ENCODE measurements around the gene MUC4. TPM values are rescaled to one million over a fixed set of nuclear protein-coding genes. Genes with fewer than 3 reads are reported as not detected.
A peak's percentile ranks its signal among the peaks of the same experiment; 100 is the strongest.

The MUC4 gene, protein sequence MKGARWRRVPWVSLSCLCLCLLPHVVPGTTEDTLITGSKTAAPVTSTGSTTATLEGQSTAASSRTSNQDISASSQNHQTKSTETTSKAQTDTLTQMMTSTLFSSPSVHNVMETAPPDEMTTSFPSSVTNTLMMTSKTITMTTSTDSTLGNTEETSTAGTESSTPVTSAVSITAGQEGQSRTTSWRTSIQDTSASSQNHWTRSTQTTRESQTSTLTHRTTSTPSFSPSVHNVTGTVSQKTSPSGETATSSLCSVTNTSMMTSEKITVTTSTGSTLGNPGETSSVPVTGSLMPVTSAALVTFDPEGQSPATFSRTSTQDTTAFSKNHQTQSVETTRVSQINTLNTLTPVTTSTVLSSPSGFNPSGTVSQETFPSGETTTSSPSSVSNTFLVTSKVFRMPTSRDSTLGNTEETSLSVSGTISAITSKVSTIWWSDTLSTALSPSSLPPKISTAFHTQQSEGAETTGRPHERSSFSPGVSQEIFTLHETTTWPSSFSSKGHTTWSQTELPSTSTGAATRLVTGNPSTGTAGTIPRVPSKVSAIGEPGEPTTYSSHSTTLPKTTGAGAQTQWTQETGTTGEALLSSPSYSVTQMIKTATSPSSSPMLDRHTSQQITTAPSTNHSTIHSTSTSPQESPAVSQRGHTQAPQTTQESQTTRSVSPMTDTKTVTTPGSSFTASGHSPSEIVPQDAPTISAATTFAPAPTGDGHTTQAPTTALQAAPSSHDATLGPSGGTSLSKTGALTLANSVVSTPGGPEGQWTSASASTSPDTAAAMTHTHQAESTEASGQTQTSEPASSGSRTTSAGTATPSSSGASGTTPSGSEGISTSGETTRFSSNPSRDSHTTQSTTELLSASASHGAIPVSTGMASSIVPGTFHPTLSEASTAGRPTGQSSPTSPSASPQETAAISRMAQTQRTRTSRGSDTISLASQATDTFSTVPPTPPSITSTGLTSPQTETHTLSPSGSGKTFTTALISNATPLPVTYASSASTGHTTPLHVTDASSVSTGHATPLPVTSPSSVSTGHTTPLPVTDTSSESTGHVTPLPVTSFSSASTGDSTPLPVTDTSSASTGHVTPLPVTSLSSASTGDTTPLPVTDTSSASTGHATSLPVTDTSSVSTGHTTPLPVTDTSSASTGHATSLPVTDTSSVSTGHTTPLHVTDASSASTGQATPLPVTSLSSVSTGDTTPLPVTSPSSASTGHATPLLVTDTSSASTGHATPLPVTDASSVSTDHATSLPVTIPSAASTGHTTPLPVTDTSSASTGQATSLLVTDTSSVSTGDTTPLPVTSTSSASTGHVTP (N-terminal part only)
- polyA plus RNA-seq (2012; ENCODE audit: missing spikeins), result 2.5 TPM

DNA sequence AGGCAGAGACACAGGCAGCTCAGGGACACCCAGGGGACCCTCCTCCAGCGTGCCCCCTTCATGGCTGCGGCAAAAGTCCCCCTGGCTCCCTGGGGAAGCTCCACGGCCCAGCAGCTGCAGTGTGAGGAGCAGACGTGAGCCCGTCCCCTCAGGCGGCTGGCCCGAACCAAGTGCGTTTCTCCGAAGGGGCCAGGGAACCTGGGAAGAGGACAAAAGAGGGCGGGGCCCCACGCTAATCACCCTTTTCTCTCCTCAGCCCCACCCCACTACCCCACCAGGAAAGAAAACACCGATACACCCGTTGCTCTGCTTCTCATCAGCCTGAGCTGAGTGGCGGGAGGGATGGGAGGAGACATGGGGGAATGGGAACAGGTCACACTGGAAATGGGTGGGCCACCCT lies at the start of gene MUC4:
Gene MUC4 (minus strand): TSS at position 174 of the 400 bp plus-strand sequence. CDS start 112 bp downstream, at position 62.
- no peak for DNase-seq (ENCODE audit: insufficient read length)
- no peak for TF ChIP-seq POLR2A (IDR thresholded peaks at IDR 0.05; ENCODE audit: low read depth, low read length)
- TF ChIP-seq POLR2AphosphoS5 (IDR thresholded peaks at IDR 0.05; ENCODE audit: low read depth, low read length), result no peak
- TF ChIP-seq TAF1 (IDR thresholded peaks at IDR 0.05; ENCODE audit: borderline replicate concordance, low read depth, low read length), result no peak
- no peak for FAIRE-seq

DNA sequence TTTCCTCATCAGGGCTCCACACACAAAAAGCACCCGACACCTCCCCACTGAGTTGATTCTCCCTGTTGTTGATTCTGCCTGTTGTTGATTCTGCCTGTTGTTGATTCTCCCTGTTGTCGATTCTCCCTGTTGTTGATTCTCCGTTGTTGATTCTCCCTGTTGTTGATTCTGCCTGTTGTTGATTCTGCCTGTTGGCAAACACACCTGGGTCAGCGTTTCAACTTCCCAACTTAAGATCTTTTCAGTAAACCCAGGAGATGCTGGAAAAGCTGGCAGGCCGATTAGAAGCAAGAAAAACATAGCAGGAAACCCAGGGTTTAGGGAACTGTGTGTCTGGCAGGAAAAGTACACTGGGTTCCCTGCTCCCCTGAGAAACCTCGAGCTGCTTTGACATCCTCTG lies 48.7 kb upstream of the MUC4 start:
- TF ChIP-seq TAF1 (IDR thresholded peaks at IDR 0.05; ENCODE audit: borderline replicate concordance, low read depth, low read length), result no peak
- TF ChIP-seq POLR2A (IDR thresholded peaks at IDR 0.05; ENCODE audit: low read depth, low read length), result no peak
- no peak for TF ChIP-seq POLR2AphosphoS5 (IDR thresholded peaks at IDR 0.05; ENCODE audit: low read depth, low read length)
- DNase-seq (ENCODE audit: insufficient read length) (no peak), FAIRE-seq (no peak)

DNA sequence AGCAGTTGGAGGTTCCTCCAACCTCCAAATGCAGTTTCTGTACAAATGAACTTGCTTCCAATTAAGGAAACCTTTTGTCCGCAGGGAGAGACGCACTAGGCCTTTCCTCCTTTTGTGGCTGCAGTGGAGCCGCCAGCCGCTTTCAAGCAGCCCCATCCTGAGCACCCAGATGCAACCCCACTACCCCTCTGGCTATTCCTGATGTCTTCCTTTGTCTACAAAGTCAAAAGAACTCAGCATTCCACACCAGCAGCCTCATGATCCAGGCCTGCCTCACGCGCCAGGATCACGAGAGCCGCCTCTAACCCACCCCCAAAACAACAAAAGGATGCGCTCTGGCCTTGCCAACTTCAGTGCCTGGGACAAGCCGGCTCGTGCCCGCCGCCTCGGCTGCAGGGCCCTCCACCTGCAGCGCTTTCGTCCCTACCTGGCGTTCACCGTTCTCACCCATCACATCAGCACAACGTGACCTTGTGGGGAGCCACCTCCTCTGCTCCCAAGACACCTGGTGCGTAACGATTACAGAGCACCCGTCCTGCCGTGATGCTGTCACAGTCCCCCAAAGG lies 48.2 kb upstream of the MUC4 start:
- TF ChIP-seq TAF1 (IDR thresholded peaks at IDR 0.05; ENCODE audit: borderline replicate concordance, low read depth, low read length) (no peak), POLR2A (IDR thresholded peaks at IDR 0.05; ENCODE audit: low read depth, low read length) (no peak), POLR2AphosphoS5 (IDR thresholded peaks at IDR 0.05; ENCODE audit: low read depth, low read length) (no peak)
- DNase-seq (ENCODE audit: insufficient read length) (no peak), FAIRE-seq (no peak)

DNA sequence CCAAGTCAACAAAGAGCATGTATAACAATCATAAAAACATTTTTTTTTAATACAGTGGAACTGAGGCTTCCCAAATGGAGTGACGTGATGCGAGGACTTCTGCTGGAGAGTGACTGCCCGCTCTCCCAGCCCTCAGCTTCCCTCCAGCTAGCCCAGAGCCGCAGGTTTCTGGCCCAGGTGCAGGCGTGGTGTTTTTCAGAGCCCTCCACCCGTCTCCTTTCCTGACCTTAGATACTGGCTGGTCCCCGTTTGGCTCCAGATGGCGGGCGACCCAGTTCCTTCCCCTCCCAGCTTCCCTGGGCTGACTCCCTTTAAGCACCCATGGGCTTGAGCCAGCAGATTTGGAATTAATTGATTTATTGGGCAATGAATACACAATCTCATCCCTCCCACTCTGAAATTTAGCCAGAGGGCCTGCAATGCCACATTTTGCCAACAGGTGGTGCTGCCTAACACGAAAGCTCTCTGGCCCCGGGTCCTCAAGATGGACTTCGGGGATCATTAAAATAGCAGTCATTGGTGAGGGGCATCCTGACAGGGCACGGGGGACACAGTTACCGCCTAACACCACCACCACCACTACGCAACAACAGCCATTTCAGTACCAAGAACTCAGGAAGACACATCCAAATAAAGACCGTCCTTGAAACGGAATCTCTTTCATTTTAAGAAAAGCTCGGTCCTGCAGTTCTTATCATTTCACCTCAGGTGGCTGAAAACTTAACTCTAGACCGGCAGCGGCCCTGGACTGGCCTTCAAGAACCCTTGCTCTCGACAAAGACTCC lies 47.5 kb upstream of the MUC4 start:
- DNase-seq (ENCODE audit: insufficient read length) (peak; percentile 73), FAIRE-seq (no peak)
- TF ChIP-seq TAF1 (IDR thresholded peaks at IDR 0.05; ENCODE audit: borderline replicate concordance, low read depth, low read length) (no peak), POLR2AphosphoS5 (IDR thresholded peaks at IDR 0.05; ENCODE audit: low read depth, low read length) (no peak)

DNA sequence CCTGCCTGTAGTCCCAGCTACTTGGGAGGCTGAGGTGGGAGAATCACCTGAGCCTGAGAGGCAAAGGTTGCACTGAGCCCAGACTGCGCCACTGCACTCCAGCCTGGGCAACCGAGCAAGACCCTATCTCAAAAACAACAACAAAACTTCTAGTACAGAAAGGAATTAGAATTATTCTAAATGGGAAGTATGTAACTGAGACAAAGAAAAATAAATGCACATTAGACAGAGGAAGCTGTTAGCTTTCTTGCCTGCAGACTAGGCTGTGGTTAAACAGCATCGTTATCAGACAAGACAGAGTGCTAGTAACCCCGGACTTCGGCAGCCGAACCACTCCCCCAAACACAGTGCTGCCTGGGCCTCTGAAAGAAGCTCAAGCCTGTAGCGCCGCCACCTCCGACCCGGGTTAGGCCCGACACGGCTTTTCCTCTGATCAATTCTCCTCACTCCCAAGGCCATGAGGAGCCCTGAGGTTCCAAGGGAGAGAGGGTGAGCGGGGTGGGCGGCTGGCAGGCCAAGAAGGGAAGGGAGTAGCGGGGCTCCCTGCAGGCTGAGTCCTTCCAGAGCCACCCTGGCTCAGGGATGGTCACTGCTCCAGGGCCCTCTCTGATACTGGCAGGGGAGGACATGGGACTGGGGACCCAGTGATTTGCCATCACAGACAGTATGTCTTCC lies 44.8 kb upstream of the MUC4 start:
- TF ChIP-seq TAF1 (IDR thresholded peaks at IDR 0.05; ENCODE audit: borderline replicate concordance, low read depth, low read length), result no peak
- no peak for TF ChIP-seq POLR2AphosphoS5 (IDR thresholded peaks at IDR 0.05; ENCODE audit: low read depth, low read length)
- TF ChIP-seq POLR2A (IDR thresholded peaks at IDR 0.05; ENCODE audit: low read depth, low read length), result no peak
- DNase-seq (ENCODE audit: insufficient read length), result no peak
- no peak for FAIRE-seq

DNA sequence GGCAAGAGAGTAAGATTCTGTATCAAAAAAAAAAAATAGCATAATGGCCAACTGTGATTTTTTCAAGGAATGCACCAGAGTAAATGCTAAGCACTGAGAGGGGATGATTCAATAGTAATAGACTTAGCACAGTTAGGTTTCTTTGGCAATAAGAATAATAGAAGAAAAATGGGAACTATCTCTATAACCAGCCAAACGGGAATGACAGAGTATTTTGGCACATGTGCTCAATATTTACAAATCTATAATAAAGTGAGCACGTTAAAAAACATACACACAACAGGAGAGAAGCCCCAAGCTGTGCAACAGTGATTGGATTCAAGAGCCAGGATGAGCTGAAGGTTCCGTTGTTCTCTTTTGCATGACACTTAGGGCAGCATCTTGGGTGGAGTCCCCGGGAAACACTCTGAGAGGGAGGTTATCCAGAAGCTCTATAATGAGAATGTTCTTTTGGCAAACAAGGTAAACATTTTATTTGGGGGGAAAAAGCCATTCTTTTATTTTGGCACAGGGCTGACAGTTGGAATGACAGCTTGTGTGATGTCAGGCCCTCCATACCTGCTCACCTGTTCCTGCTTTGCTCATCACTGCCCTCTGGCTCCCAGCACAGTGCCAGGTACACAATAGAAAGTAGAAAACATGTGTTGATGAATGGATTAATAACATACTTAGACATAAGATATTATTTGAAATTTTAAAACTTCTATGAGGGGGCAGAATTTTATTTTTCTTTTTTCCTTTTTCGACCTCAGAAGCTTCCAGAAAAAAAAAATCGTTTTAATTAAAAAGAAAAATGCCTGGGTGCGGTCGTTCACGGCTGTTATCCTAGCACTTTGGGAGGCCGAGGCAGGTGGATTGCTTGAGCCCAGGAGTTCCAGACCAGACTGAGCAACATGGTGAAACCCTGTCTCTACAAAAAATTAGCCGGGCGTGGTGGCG lies 44.0 kb upstream of the MUC4 start:
- FAIRE-seq, result no peak
- TF ChIP-seq TAF1 (IDR thresholded peaks at IDR 0.05; ENCODE audit: borderline replicate concordance, low read depth, low read length), result no peak
- TF ChIP-seq POLR2AphosphoS5 (IDR thresholded peaks at IDR 0.05; ENCODE audit: low read depth, low read length), result no peak
- no peak for TF ChIP-seq POLR2A (IDR thresholded peaks at IDR 0.05; ENCODE audit: low read depth, low read length)
- DNase-seq (ENCODE audit: insufficient read length), result no peak

DNA sequence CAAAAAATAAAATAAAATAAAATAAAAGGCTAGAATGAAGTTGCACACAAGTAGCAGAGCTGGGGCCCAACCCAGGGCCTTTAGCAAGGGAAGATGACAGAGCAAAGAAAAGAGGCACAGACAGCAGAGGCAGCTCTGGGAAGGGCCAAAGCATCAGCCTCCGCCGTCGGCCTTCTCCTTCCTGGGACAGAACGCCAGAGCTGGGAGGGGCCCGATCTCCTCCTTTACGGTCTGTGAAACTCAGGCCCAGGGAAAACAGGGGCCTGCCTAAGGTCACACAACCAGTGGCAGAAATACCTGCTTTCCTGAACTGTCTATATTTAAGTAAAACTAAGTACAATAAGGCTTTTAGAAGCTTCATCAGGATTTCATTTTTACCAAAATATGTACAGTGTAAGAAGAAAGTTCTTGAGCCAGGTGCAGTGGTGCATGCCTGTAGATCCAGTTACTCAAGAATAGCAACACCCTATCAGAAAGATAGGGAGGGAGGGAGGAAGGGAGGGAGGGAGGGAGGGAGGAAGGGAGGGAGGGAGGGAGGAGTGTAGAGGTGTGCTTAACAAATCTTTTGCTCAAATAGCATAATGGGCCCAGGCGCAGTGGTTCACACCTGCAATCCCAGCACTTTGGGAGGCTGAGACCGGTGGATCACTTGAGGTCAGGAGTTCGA lies 43.0 kb upstream of the MUC4 start:
- no peak for TF ChIP-seq POLR2A (IDR thresholded peaks at IDR 0.05; ENCODE audit: low read depth, low read length)
- TF ChIP-seq TAF1 (IDR thresholded peaks at IDR 0.05; ENCODE audit: borderline replicate concordance, low read depth, low read length), result no peak
- TF ChIP-seq POLR2AphosphoS5 (IDR thresholded peaks at IDR 0.05; ENCODE audit: low read depth, low read length), result no peak
- DNase-seq (ENCODE audit: insufficient read length) (no peak), FAIRE-seq (no peak)

DNA sequence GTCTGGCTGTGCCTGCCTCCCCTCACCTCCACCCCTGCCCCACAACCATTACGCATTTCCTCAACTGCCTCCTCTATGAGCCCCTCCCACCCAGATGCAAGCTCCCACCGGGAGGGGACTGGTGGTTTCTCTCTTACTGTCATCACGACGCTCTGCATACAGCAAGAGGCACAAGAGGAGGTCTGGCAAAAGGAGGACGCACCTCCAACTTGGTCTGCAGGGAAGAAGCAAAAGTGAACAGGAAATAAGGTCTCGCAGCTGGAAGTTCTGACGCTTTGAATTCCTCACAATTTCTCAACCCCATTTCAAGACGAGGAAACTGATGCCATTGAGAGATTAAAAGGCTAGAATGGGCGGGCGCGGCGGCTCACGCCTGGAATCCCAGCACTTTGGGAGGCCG lies 42.3 kb upstream of the MUC4 start:
- TF ChIP-seq POLR2A (IDR thresholded peaks at IDR 0.05; ENCODE audit: low read depth, low read length) (no peak), TAF1 (IDR thresholded peaks at IDR 0.05; ENCODE audit: borderline replicate concordance, low read depth, low read length) (no peak), POLR2AphosphoS5 (IDR thresholded peaks at IDR 0.05; ENCODE audit: low read depth, low read length) (no peak)
- DNase-seq (ENCODE audit: insufficient read length) (no peak), FAIRE-seq (no peak)

All from GM12892 (cell line).